PC-9 (cell line): ENCODE measurements around the gene ZNF674.

Source experiments
- CTCF ChIP-seq: fragments of 200-600 bp; sonication (generic); conservative IDR thresholded peaks from 2 replicates; pipeline ENCODE4 v1.6.1; 2017; ENCODE audit warnings: mixed run types, antibody characterized with exemption, mild to moderate bottlenecking, moderate library complexity
- EZH2 ChIP-seq: fragments of 200-600 bp; sonication (generic); IDR thresholded peaks from 2 replicates; pipeline ENCODE4 v1.8.0; 2017; ENCODE audit warnings: antibody characterized with exemption, low read depth

GRCh38 chrX:46582325-46582724 lies 37.1 kb upstream of the ZNF674 start:
- TF ChIP-seq CTCF (no peak), EZH2 (no peak)
